Measurements from ENCODE around the gene SLC25A21.

DNA sequence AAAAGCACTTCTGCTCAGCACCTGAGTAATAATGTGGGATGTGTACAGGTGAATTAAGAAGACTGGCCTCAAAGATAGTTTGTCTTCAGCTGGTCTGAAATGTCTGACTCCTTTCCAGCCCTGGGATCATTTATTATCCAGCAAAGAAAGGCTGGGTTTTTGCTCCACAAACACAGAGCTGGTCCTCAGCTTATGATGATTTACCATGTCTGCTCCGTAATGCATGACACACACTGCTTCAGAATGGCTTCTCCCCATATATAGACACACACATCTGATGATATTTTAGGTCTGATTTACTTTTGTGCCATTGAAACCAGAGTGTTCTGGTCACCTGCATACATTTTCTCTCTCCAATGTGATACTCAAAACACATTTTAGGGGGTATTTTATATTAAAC, 225.0 kb downstream of the SLC25A21 start:
- TF ChIP-seq POLR2AphosphoS5 (IDR thresholded peaks at IDR 0.05) = no peak
- TF ChIP-seq, protein P1, sequence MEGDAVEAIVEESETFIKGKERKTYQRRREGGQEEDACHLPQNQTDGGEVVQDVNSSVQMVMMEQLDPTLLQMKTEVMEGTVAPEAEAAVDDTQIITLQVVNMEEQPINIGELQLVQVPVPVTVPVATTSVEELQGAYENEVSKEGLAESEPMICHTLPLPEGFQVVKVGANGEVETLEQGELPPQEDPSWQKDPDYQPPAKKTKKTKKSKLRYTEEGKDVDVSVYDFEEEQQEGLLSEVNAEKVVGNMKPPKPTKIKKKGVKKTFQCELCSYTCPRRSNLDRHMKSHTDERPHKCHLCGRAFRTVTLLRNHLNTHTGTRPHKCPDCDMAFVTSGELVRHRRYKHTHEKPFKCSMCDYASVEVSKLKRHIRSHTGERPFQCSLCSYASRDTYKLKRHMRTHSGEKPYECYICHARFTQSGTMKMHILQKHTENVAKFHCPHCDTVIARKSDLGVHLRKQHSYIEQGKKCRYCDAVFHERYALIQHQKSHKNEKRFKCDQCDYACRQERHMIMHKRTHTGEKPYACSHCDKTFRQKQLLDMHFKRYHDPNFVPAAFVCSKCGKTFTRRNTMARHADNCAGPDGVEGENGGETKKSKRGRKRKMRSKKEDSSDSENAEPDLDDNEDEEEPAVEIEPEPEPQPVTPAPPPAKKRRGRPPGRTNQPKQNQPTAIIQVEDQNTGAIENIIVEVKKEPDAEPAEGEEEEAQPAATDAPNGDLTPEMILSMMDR (IDR thresholded peaks at IDR 0.05 in 8 of 11, conservative IDR thresholded peaks at IDR 0.05 in 3 of 11) = no peak
- TF ChIP-seq POLR2A (IDR thresholded peaks at IDR 0.05) = no peak
